Mononuclear cell (primary cell): ENCODE measurements around the gene VASH1. TPM values are rescaled to one million over a fixed set of nuclear protein-coding genes. Genes with fewer than 3 reads are reported as not detected.

Source experiments
- H3K27me3 ChIP-seq: 2 replicates; pipeline ENCODE4 v1.6.0; 2011; ENCODE audit warnings: low read length, control low read depth; ENCODE audit not compliant: insufficient read depth
- H3K4me1 ChIP-seq: 2 replicates; pipeline ENCODE4 v1.5.1; 2011; ENCODE audit warnings: mild to moderate bottlenecking, low read length, control low read depth; ENCODE audit not compliant: insufficient read depth
- H3K4me3 ChIP-seq: 2 replicates; pipeline ENCODE4 v1.5.1; 2011; ENCODE audit warnings: mild to moderate bottlenecking, low read length, moderate library complexity
- H3K9me3 ChIP-seq: 2 replicates; pipeline ENCODE4 v1.5.1; 2011; ENCODE audit warnings: low read depth, mild to moderate bottlenecking, control low read depth, low read length
- total RNA-seq: library from RNA; depleted of rRNA; stranded (reverse); fragments of >200 nt; gene quantifications from one replicate; pipeline ENCODE4 v1.2.3, GENCODE V29; 2012

The VASH1 gene
- total RNA-seq, 1 donor = 2.3 TPM

GRCh38 chr14:76782885-76783566 is 21.8 kb downstream of the VASH1 start:
- no peaks in the 10 kb centered on the region for H3K27me3 ChIP-seq
- H3K4me1 ChIP-seq = peaks cover 24% of the 10 kb centered on the region
- H3K9me3 ChIP-seq = no peaks in the 10 kb centered on the region
- no peak overlapping the region for H3K4me3 ChIP-seq

DNA sequence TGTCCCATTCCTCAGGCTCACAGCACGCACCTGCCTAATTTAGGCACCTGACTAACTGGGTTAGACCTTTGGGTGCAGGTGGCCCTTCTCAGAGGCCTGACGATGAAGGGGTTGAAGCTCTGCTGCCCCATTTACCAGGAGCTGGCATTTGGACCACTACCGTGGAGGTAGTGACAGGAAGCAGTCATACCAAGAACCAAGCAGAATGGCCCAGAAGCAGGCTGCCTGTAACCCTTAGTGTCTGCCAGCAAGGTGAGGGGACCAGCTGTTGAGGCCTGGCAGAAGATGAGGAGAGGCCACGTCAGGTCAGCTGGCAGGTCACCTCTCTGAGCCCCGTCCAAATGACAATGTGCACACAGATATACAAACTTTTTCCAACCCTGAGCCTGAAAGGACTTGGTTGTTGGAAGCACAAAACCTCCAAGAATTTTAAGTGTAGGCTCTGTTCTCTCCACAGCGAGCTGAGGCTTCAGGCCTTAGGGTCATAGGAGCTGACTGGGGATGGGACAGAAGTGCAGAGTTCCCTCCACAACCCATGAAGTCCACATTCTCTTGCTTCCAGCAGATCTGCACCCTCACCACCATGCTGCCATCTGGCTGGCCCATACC is 23.1 kb downstream of the VASH1 start:
- H3K9me3 ChIP-seq = no peaks in the 10 kb centered on the region
- H3K4me3 ChIP-seq = no peak overlapping the region
- H3K4me1 ChIP-seq = peaks cover 24% of the 10 kb centered on the region
- H3K27me3 ChIP-seq = no peaks in the 10 kb centered on the region

DNA sequence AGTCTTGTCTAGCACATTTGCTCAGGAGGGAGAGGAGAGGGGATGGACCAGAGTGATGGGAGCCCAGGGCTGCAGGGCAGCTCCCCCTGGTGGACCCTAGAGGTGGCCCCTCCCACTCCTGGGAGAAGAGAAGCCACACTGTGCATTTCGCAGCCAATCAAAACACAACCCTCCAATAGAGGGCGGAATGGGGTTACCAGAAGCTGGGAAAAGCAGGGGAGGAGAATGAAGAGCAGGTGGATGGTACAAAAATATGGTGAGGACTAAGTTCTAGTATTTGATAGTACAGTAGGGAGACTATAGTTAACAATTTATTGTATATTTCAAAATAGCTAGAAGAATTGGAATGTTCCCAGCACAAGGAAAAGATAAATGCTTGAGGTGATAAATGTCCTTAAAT is 23.6 kb downstream of the VASH1 start:
- Histone ChIP-seq H3K4me3 (no peak overlapping the region), H3K9me3 (no peaks in the 10 kb centered on the region), H3K27me3 (no peaks in the 10 kb centered on the region), H3K4me1 (peaks cover 24% of the 10 kb centered on the region)

DNA sequence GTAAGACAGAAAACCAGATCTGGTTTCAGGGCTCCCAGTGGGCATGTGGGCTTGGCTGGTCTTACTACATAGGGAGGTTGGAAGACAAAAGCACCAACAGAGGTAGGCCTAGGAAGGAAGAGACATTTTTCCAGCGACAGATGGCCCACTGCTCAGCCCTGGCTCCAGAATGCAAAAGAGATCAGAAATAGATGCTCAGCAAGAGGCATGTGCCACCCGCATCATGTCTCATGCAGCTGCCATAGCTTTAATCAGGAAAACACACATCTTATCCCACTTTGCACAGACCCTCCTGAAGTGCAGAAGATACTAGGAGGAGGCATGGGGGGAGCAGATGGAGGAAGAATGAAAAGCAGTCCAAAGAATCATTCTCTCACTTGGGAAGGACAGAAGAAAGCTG is 25.3 kb downstream of the VASH1 start:
- Histone ChIP-seq H3K27me3 (no peaks in the 10 kb centered on the region), H3K9me3 (no peaks in the 10 kb centered on the region), H3K4me1 (peaks cover 24% of the 10 kb centered on the region), H3K4me3 (no peak overlapping the region)

DNA sequence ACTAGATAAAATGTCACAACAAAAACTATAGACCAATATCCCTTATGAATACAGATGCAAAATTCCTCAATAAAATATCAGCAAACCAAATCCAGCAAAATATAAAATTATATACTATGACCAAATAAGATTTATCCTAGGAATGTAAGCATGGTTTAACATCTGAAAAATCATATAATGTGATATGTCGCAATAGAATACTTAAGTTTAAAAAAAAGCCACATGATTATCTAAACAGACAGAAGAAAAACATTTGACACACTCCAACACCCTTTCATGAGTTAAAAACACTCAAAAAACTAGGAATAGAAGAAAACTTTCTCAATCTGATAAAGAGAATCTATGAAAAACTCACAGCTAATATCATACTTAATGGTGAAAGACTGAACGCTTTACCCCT is 31.2 kb downstream of the VASH1 start:
- no peaks in the 10 kb centered on the region for H3K9me3 ChIP-seq
- H3K4me1 ChIP-seq = no peaks in the 10 kb centered on the region
- no peak overlapping the region for H3K4me3 ChIP-seq
- H3K27me3 ChIP-seq = no peaks in the 10 kb centered on the region

DNA sequence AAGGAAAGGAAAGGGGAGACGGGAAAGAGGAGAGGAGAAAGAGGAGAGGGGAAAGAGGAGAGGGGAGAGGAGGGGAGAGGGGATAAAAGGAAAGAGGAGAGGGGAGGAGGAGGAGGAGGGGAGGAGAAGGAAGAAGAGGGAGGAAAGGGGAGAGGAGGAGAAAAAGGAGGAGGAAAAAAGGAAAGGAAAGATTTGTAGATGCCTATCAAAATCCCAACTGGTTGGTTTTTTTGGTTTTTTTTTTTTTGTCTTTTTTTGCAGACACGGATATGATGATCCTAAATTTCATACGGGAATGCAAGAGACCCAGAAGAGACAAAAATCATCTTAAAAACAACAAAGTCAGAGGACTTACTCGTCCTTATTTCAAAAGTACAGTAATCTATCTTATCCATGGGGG is 32.1 kb downstream of the VASH1 start:
- no peaks in the 10 kb centered on the region for H3K9me3 ChIP-seq
- H3K27me3 ChIP-seq = no peaks in the 10 kb centered on the region
- H3K4me1 ChIP-seq = no peaks in the 10 kb centered on the region
- no peak overlapping the region for H3K4me3 ChIP-seq

DNA sequence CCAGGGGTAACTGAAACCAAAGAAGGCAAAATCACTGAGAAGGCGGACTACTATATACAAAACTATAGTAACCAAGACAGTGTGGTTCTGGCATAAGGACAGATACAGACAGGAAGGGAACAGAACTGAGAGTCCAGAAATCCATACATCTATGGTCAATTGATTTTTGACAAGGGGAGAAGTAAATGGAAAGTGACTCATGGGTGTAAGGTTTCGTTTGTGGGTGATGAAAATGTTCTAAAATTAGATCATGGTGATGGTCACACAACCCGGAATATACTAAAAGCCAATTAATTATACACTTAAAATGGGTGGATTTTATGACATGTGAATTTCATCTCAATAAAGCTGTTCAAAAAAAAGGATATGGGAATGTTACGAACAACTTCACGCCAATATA is 32.7 kb downstream of the VASH1 start:
- no peaks in the 10 kb centered on the region for H3K9me3 ChIP-seq
- no peaks in the 10 kb centered on the region for H3K27me3 ChIP-seq
- H3K4me3 ChIP-seq = no peak overlapping the region
- H3K4me1 ChIP-seq = no peaks in the 10 kb centered on the region

DNA sequence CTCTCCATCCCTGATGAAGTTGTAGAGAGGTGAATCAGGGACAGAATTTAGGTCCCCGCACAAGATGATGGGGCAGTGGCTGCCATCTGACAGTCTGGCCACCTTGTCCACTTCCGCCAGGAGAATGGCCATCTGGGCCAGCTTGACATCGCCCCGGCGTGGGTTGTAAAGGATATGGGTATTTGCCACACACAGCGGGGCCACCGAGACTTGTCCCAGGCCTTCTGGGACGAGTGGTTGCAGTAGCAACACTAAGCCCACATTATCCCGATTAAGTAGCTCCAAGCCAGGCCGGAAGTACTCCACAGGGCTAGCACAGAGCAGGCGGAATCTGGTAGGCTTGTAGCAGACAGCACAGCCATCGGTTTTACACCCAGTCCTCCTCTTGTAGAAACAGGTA is 45.2 kb downstream of the VASH1 start:
- Histone ChIP-seq H3K4me3 (no peak overlapping the region), H3K27me3 (no peaks in the 10 kb centered on the region), H3K4me1 (peaks cover 13% of the 10 kb centered on the region), H3K9me3 (no peaks in the 10 kb centered on the region)

- no peaks in the 10 kb centered on the region for H3K9me3 ChIP-seq
- H3K27me3 ChIP-seq = no peaks in the 10 kb centered on the region
- H3K4me1 ChIP-seq = peaks cover 24% of the 10 kb centered on the region
- no peak overlapping the region for H3K4me3 ChIP-seq
These were observed 46.7 kb downstream of the VASH1 start for GRCh38 chr14:76808011-76808410.

- H3K9me3 ChIP-seq = no peaks in the 10 kb centered on the region
- peaks cover 25% of the 10 kb centered on the region for H3K4me1 ChIP-seq
- H3K27me3 ChIP-seq = no peaks in the 10 kb centered on the region
- H3K4me3 ChIP-seq = no peak overlapping the region
These were observed 47.7 kb downstream of the VASH1 start for GRCh38 chr14:76808990-76809389.

DNA sequence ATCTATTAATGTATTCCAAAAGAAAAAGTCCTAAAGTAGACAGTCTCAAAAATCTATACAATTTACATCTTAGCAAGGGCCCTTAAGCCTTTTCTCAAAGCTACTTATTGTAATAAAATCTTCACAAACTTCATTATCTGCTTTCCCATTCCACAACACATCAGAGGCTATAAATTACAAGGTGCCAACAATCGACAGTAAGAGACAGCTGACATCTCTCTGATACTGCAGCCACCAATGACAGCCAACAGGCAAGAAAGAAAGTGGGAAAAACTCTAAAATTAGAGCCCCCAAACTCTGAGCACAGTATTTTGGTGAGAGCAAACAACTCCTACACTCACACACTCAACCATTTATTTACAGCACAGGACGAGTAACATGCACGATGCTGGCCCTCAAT is 49.3 kb downstream of the VASH1 start:
- H3K27me3 ChIP-seq = no peaks in the 10 kb centered on the region
- H3K4me1 ChIP-seq = peaks cover 25% of the 10 kb centered on the region
- H3K4me3 ChIP-seq = no peak overlapping the region
- no peaks in the 10 kb centered on the region for H3K9me3 ChIP-seq

- H3K9me3 ChIP-seq = no peaks in the 10 kb centered on the region
- peaks cover 25% of the 10 kb centered on the region for H3K4me1 ChIP-seq
- no peaks in the 10 kb centered on the region for H3K27me3 ChIP-seq
- H3K4me3 ChIP-seq = no peak overlapping the region
These were observed 49.7 kb downstream of the VASH1 start for GRCh38 chr14:76810953-76811400.

DNA sequence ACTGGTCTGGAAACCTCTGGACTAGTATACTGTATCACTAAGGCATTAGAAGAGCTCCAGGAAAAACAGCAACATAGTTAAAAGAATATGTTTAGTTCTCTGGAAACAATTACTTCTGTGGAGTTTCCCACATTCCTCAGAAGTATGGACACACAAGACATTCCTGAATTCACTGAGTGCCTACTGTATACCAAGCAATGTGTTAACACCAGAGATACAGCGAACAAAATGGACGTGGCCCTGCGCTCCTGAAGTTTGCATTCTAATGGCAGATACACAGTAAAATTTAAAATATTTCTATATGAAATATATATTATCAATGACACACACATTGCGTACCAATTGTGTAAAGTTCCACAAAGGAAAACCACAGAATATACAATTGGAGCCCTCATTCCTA is 50.3 kb downstream of the VASH1 start:
- Histone ChIP-seq H3K4me1 (peaks cover 25% of the 10 kb centered on the region), H3K27me3 (no peaks in the 10 kb centered on the region), H3K9me3 (no peaks in the 10 kb centered on the region), H3K4me3 (peak overlapping the region; percentile 69)

DNA sequence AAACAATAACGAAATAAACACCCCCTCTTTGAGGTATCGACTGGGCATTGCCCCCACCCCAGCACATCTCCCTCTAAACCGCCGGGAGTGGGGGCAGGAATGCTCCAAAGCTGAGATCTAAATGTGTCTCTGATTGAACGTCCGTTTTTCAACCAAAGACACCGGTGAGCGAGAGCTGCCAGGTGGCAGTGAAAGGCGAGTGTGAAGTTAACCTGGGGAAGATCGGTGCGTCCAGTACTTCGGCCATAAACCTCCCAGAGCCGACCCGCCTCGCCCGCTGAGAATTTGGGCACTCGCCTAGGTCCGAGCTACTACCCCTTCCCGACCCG is 50.8 kb downstream of the VASH1 start:
- no peaks in the 10 kb centered on the region for H3K27me3 ChIP-seq
- no peaks in the 10 kb centered on the region for H3K9me3 ChIP-seq
- peak overlapping the region; percentile 69 for H3K4me3 ChIP-seq
- H3K4me1 ChIP-seq = peaks cover 25% of the 10 kb centered on the region

- Histone ChIP-seq H3K27me3 (peaks cover 3% of the 10 kb centered on the region), H3K4me1 (peaks cover 25% of the 10 kb centered on the region), H3K4me3 (peak within 1 kb of the TSS; percentile 69), H3K9me3 (no peaks in the 10 kb centered on the region)
These were observed 51.4 kb downstream of the VASH1 start, which contains the start of gene ANGEL1 for GRCh38 chr14:76812422-76813383. TSS of gene ANGEL1 (minus strand) at chr14:76812882. CDS start at chr14:76812827, 55 bp downstream.
